ENCODE results near the gene EEFSEC. TPM values are rescaled to one million over a fixed set of nuclear protein-coding genes. Genes with fewer than 3 reads are reported as not detected.

Gene EEFSEC
- total RNA-seq, 1 experiment from 2014 or later = 14.6 TPM

DNA sequence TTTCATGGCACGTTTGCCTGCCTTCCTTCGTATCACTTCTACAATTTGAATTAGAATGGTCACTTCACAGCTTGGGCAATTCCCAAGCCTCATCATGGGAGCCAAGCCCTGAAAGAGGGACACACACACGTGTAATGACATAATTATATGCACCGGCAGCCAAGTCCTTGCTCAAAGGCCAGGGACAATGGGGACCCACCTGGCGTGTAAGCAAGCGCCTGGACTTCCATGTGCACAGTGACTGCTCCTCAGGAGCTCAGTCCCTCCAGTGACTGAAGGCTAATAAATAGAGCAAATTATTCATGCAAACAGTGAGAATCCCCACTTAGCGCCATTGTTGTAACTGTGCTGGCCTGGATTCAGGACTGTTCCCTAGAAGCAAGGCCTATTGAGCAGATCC, 198.3 kb downstream of the EEFSEC start:
- in situ Hi-C loops (cut with HindIII; ENCODE audit: low sequenced_read_pairs) = no loop called here
- DNase-seq (ENCODE audit: low spot score) = no peak

DNA sequence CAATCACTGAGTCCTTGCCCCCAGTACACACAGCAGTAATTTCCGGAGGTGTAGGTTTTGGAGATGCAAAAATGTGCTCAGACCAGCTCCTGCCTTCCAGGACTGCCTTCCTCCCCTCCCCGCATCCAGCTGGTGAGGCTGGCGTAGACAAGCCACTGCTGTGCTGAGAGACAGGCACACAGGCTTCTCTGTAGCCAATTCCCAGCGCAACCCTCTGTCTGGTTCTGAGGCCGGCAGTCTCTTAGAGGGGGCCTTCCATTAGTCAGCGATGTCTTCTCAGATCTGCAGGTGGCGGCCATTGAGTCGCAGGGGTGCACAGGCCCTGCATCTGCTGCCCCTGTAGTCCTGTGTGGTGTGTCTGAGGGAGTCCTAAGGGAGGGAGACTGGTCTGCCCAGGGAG, 199.0 kb downstream of the EEFSEC start:
- no peak for DNase-seq (ENCODE audit: low spot score)
- in situ Hi-C loops (cut with HindIII; ENCODE audit: low sequenced_read_pairs) = no loop called here

DNA sequence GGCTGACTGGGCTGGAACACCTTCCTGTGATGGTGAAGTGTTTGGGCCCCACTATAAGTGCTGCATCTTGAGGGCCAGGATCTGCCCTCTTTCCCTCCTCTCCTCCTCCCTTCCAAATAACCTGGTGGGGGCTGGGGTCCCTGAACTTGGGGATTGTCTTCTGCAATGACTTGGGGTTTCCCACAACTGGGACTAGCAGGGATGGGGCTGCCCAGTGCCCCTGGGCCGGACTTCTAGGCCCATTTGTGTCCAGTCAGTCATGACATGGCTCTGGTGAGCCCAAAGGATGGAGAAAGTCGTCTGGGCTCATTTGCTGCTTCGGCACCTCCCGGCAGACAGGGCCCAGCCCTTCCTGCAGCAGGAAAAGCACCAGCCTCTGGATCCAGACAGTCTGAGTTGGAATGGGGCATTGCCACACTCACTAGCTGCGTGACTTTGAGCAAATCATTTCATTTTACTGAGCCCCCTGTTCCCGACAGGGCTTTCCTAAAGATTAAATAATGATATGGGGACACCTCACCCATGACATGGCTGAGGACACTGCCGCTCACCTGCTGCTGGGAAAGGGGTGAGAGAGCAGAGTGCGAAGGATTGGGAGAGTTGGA, 200.2 kb downstream of the EEFSEC start:
- in situ Hi-C loops (cut with HindIII; ENCODE audit: low sequenced_read_pairs) = no loop called here

DNA sequence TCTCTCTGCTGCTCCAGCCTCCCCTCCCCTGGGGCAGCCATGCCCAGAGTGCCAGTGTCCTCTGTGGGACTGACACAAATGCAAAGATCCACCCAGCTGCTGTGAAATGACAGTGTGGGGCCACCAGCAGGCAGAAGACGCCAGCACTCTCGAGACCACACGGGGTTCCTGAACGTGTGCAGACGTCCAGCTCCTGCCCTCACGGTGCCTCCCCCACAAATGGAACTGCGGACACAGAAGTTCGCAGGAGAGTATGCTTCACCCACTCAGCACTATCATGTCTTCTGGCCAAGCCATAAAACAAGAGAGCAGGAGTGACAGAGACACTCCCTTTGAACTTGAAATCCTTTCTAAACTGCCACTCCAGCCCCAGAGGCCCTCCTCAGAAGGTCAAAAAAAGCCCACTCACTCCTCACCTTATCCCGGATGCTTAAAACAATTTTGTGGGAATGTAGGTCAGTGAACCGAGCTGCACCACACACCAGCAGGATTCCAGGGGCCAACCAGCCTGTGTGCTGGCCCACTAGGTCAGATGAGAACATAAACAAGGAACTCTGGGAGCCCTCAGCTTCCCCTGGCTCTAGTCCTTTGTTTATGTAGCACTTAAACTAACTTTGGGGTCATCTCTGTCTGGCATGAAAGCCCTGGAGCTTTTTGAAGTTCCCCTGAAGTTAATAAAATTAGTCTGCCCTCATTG, 200.9 kb downstream of the EEFSEC start:
- in situ Hi-C loops (cut with HindIII; ENCODE audit: low sequenced_read_pairs) = no loop called here
- no peak for DNase-seq (ENCODE audit: low spot score)

More for the DNA sequence above, 200.2 kb downstream of the EEFSEC start:
- no peak for DNase-seq (ENCODE audit: low spot score)

DNA sequence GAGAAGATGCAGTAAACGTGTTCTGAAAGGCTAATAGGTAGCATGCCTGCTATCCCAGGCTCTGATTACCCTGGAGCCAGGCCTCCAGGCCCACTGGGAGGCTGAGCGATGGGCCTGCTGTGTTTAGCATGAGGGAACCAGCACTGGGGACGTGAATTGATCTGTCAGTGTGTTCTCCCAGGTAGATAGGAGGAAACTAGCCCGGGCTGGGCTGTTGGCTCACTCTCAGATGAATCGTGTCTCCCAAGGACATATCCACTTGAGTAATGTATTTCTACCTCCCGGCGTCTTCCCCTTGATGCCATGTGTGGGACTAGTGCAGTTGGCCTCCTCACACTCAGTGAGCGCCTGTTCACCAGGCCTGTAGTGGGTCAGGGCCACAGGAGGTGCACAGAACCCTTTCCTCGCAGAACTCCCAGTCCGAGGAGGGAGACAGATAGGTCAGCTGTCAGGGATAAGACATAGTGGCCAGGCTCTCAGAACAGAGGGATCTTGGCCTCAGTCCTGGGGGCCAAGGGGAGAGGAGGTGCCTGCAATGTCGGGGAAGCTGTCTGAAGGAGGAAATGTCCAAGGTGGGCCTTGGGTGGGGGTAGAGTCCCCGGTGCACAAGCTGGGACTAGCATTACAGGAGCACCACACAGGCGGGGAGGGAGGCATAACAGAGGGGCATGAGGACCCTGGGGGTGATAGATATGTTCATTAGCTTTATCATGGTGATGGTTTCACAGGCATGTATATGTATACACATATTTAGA, 201.7 kb downstream of the EEFSEC start:
- DNase-seq (ENCODE audit: low spot score) = no peak
- in situ Hi-C loops (cut with HindIII; ENCODE audit: low sequenced_read_pairs) = no loop called here

DNA sequence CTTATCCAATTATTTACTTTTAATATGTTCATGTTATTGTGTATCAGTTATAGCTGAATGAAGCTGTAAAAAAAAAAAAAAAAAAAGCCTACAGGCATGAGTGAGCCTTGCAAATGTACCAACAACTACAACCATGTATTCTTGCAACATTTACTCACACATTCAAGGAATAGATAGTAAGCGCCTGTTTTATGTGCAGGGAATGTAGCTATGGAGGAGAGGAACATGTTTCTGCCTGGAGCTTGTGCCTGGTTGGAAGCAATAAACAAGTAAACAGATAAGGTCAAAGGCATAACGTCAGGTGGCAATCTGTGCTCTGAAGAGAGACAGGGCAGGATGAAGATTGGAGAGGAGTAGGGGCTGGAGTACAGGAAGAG, 202.2 kb downstream of the EEFSEC start:
- in situ Hi-C loops (cut with HindIII; ENCODE audit: low sequenced_read_pairs) = no loop called here
- DNase-seq (ENCODE audit: low spot score) = no peak

DNA sequence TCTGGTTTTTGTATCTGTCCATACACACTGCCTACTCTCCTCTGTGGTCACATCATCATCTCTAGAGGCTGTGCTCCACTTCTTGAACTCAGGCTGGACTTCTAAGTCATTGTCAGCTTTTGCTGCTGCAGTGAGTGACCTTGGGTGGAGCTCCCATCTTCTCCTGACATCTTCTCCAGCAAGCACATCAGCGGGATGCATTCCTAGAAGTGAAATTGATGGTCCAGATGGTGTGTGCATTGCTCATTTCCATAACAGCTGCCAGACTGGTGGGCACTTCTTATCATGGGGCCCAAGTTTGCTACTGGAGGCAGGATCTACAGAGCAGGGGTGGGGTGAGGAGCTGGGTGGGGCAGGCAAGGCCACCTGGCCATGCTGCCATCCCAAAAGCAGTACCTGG, 203.5 kb downstream of the EEFSEC start:
- DNase-seq (ENCODE audit: low spot score) = no peak
- in situ Hi-C loops (cut with HindIII; ENCODE audit: low sequenced_read_pairs) = no loop called here

DNA sequence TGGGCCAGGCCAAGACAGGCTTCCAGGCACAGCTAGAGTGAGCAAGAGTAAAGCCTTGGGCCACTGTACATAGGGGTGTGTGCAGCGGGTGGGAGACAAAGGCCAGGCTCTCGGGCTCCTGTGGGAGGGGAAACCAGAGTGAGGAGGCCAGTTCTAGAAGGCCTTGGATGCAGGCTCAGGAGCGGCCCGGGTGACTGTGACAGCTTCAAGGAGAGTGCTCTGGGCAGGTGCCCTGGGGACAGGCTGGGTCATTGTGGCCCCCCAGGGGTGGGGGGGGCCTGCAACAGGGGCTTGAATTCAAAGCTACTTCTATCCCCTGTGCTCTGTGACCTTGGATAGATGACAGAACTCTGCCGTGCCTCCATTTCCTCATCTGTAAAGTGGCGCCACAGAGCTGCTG, 204.3 kb downstream of the EEFSEC start:
- no peak for DNase-seq (ENCODE audit: low spot score)
- in situ Hi-C loops (cut with HindIII; ENCODE audit: low sequenced_read_pairs) = no loop called here

DNA sequence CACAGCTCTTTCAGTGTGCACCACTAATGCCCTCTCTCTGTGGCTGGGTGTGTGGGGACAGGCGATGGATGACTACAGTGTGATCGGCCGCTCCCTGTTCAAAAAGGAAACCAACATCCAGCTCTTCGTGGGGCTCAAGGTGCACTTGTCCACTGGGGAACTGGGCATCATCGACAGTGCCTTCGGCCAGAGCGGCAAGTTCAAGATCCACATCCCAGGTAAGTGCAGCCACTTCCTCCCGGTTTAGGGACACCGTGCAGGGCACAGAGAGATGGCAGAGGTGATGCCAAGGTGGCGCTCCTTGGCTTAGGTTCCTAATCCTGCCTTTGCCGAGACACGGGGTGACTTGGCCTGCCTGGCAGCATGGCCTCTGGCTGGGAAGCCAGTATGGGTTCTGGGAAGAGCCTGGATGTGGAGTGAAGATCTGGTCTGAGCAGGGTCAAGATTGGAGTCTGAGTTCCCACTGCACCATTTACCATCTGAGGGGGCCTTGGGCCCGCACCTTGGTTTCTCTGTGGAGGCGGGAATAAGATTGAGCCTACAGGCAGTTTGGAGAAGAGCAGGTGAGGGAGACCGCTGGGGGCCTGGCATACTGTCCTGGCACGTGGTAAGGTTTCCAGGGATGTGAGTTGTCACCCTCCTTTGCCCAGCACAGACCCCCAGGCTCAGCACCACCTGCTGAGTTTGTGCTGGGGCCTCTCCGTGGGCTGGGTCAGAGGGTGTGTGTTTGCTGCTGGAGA, 205.0 kb downstream of the EEFSEC start:
- in situ Hi-C loops (cut with HindIII; ENCODE audit: low sequenced_read_pairs) = no loop called here
- no peak for DNase-seq (ENCODE audit: low spot score)

DNA sequence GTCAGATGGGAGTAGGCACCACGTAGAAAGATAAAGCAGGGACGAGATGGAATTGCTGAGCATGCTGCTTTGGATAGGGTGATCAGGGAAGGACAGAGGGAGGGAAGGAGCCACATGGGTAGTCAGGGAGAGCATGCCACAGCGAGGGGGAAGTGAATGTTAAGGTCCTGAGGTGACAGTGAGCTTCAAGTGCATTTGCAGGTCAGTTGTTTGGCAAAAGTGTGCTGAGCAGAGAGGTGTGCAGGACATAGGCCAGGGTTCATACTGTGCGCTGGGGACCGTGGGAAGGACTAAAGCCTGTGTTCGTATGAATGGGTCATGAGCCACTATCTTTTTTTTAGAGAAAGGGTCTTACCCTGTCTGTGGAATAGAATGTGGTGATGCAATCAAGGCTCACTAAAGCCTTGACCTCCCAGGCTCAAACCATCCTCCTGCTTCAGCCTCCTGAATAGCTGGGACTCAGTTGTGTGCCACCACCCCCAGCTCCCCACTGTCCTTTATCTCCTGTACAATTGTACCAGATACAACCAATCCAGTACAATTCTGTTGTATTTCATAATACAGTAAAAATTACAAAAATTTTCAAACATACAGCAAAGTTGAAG, 205.9 kb downstream of the EEFSEC start:
- in situ Hi-C loops (cut with HindIII; ENCODE audit: low sequenced_read_pairs) = no loop called here
- DNase-seq (ENCODE audit: low spot score) = no peak

DNA sequence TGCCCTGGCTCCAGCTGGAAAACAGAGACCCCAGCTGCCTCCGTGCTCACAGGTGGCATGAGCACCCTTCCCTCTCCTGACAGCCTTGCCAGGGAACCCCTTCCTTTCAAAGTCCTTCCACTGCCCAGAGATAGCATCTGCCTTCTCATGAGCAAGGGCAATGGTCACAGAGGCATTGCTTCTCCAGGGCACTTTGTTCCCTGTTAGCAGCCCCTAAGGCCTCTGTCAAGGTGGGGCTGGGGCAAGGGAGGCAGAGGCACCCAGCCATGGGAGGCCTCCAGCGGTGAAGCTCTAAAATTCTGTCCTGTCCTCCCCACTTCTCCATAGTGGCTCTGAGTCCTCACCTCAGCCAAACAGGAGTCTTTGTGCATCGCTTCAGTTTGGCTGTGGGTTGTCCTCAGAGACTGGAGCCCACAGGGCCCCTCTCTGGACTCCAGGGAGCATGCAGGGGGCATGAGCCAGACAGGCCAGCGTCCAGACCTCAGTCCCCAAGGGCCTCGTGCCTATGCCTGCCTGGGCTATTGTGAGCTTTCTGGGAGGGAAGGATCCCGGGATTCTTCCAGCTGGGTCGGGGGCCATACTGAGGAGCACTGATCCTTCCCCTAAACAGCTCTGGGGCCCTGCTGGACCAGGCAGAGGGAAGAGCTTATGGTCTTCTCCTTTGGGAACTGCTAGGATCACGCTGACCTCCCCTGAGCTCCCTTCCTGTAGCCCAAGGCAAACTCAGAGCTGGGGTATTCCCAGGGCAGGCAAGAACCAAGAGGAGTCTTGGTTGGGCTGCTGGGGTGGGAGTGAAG, 206.8 kb downstream of the EEFSEC start:
- no peak for DNase-seq (ENCODE audit: low spot score)
- in situ Hi-C loops (cut with HindIII; ENCODE audit: low sequenced_read_pairs) = no loop called here

DNA sequence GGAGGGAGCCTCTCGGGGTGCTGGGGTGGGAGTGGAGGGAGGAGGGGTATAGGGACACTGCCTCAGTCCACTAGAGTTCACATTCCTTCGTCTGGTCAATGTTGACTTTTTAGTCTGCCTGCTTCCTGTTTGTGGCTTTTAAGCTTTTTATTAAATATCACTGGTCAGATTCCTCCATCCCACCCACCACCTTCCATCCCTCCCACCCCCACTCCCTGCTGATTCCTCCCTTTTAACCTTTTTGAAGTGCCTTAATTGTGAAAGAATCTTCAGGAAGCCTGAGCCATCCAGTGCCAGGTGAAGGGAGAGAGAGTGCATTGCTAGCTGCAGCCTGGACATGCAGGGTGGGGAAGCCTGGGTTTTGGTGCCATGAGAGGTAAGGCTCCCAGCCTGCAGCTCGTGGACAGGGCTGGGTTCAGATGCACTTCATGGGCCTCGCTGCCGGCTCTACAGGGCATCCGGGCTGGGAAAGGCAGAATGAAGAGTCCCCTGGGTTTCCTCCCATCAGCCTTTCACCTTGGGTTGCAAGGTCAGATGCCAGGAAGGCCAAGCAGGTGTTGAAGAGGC, 207.5 kb downstream of the EEFSEC start:
- in situ Hi-C loops (cut with HindIII; ENCODE audit: low sequenced_read_pairs) = no loop called here
- no peak for DNase-seq (ENCODE audit: low spot score)

DNA sequence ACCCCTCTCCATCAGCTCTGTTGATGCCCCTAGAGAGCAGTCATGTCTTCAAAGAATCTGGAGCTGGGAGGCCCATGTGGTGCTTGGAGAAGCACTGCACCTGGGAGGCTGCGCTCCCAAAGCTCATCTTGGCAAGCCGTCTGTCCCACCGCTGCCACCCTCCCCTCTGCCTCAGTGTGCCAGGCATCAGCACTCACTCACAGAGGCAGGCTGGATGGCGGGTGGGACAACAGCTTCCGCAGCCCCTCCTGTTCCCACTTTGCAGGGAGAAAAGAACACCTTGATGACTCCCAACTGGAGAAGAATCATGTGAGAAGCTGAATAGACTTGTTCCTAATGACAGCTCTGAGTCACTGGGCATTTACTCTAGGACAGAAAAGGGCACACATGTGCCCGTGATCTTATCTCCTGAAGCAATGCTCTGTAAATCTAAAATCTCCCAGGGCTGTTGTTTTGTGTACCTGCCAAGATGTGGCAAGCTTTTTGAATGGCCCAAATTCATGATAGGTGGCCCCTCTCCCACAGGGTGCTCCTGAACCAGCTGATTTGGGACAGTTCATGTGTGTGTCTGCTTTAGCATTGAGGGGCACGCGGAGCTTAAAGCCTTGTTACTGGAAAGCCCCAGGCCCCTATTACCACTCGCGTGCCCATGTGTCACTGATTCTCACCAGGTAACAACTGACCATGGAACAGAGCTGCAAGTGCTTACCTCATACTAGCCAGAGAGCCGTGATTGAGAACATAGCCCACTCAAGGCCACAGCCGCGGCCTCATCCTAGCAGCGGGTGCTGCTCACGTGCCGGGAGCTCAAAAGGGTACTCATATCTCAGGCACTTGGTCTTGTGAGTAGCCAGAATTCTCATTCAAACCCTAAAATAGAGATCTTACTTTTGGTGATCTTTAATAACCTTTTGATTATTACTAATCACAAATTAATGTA, 209.0 kb downstream of the EEFSEC start:
- in situ Hi-C loops (cut with HindIII; ENCODE audit: low sequenced_read_pairs) = no loop called here
- no peak for DNase-seq (ENCODE audit: low spot score)

DNA sequence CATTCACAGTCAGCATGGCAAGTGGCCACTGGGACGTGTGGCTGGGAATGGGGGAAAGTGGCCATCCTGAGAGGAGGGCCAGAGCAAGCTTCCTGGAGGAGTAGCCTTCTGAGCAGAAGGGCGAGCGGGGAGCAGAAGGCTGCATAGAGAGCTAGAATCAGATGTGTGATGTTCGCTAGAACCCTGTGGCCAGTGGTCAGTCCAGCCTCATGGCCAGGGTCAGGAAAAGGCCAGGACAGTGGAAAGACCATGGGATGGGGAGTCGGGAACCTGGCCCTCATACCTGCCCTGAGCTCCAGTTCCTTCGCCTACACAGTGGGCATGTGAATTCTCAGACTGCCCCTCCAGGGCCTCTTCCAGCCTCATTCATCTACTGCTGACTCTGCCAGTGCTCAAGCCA, 211.0 kb downstream of the EEFSEC start:
- in situ Hi-C loops (cut with HindIII; ENCODE audit: low sequenced_read_pairs) = no loop called here
- no peak for DNase-seq (ENCODE audit: low spot score)

DNA sequence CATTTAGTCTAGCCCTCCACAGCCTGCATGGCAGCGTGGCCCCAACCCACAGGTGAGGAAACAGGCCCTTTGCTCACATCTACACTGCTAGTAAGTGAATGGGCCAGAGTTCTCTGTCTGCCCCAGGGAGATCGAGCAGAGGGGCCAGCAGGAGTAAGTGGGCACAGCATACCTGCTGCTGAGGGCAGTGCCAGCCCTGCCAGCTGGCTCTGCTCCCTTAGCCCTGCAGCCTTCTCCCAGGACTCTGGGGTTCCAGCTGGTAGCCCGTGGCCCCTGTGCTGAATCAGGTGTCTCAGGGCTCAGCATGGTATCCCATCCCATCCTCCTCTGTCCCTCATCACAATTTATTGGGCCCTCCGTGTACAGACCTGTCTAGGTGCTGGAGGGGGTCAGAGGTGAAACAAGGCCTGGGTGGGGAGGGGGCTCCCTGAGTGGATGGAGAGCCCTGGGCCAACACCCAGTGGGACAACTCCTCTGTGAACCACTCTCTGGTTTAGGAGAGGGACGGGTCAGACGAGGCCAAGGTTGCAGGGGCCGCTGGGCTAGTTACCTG, 211.6 kb downstream of the EEFSEC start:
- DNase-seq (ENCODE audit: low spot score) = no peak
- in situ Hi-C loops (cut with HindIII; ENCODE audit: low sequenced_read_pairs) = no loop called here

DNA sequence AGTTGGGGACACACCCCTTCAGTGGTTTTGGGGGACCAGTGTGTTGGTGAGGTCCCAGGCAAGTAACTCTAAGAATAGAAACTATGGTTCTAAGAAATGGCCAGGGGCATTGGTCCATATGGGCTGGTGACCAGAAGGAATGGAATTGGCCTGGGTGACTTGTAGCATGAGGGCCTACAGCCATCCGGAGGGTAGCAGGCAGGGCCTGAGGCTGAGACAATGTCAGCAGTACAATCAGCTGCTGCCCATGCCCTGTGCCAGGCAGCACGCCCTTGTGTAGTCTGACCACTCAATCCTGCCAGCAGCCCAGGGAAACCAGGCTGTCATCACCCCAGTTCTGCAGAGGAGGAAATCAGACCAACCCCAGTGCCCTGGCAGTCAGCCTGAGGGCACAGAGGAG, 212.9 kb downstream of the EEFSEC start:
- in situ Hi-C loops (cut with HindIII; ENCODE audit: low sequenced_read_pairs) = no loop called here
- DNase-seq (ENCODE audit: low spot score) = peak; percentile 88

DNA sequence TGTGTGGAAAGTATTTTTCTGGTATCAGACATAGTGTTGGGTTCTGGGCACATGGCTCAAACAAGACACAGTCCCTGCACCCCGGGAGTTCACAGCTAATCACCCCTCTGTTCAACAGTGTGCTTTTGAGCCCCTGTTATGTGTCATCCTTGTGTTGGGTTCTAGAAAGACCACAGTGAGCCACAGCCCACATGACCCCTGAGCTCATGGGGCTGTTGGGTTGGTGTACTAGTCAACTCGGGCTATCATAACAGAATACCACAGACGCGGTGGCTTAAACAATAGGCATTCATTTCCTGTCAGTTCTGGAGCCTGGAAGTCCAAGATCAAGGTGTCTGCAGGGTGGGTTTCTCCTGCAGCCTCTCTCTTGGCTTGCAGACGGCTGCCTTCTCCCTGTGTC, 213.4 kb downstream of the EEFSEC start:
- DNase-seq (ENCODE audit: low spot score) = no peak
- in situ Hi-C loops (cut with HindIII; ENCODE audit: low sequenced_read_pairs) = no loop called here
